Spinal cord (tissue), 10 donors: Measurements from ENCODE around the gene KCTD2. TPM values are rescaled to one million over a fixed set of nuclear protein-coding genes. Genes with fewer than 3 reads are reported as not detected.

Source experiments
- DNase-seq, 6 donors: peaks; one replicate each; pipeline versions ENCODE4 v3.0.0 to v3.0.0-alpha.2; 2013 to 2015; ENCODE audit warnings: low spot score in 6 of 6, low read depth in 4 of 6
- H3K27ac ChIP-seq: one replicate; pipeline ENCODE4 v1.5.1; 2013; ENCODE audit warnings: low read depth, low read length, control low read depth
- H3K27me3 ChIP-seq: one replicate; pipeline ENCODE4 v1.6.1; 2013; ENCODE audit warnings: low read length; ENCODE audit not compliant: control insufficient read depth, insufficient read depth
- H3K36me3 ChIP-seq: one replicate; pipeline ENCODE4 v1.6.1; 2013; ENCODE audit warnings: low read length; ENCODE audit not compliant: control insufficient read depth, insufficient read depth
- H3K4me1 ChIP-seq: one replicate; pipeline ENCODE4 v1.6.1; 2013; ENCODE audit warnings: low read length; ENCODE audit not compliant: control insufficient read depth, insufficient read depth
- H3K4me3 ChIP-seq: one replicate; pipeline ENCODE4 v1.5.1; 2013; ENCODE audit warnings: low read depth, low read length, control low read depth
- H3K9me3 ChIP-seq: one replicate; pipeline ENCODE4 v1.6.1; 2013; ENCODE audit warnings: low read length; ENCODE audit not compliant: control insufficient read depth, insufficient read depth
- WGBS: methylation state at CpG from one replicate; pipeline ENCODE4 v1.1.5; 2013; ENCODE audit warnings: missing lambda C conversion rate; ENCODE audit not compliant: insufficient coverage; 5-methylcytosine and 5-hydroxymethylcytosine counted together
- polyA plus RNA-seq, 2 donors: library from polyadenylated mRNA; unstranded; fragments of 120-200 nt; gene quantifications; one replicate each; pipeline ENCODE4 v1.2.1, GENCODE V29; 2013; ENCODE audit not compliant: insufficient read length in 2 of 2
- total RNA-seq, 2 donors: library from RNA; depleted of rRNA in 1 of 2; stranded (reverse); fragments of 120-200 nt in 1 of 2; fragments of >200 nt in 1 of 2; gene quantifications; one replicate each; pipeline versions ENCODE4 v1.2.3 to v1.2.4, GENCODE V29; 2013 to 2014
- donor health status: healthy.

KCTD2 gene
- total and polyA plus RNA-seq, 4 donors = 31.9 to 72.3 (median 56.2) TPM

- peaks cover 4% of the 10 kb centered on the region for H3K27me3 ChIP-seq
- peaks cover 29% of the 10 kb centered on the region for H3K4me1 ChIP-seq
- H3K4me3 ChIP-seq = no peak overlapping the region
- no peak overlapping the region for H3K27ac ChIP-seq
- no peaks in the 10 kb centered on the region for H3K9me3 ChIP-seq
- 45% methylated on average over 4 of the region's 6 CpGs for WGBS
- no peak for DNase-seq
- no peaks in the 10 kb centered on the region for H3K36me3 ChIP-seq
Observed at GRCh38 chr17:75082683-75083082, 35.7 kb downstream of the KCTD2 start.

- Histone ChIP-seq H3K9me3 (no peaks in the 10 kb centered on the region), H3K27ac (no peak overlapping the region), H3K27me3 (peaks cover 10% of the 10 kb centered on the region), H3K4me3 (no peak overlapping the region), H3K36me3 (no peaks in the 10 kb centered on the region), H3K4me1 (peaks cover 30% of the 10 kb centered on the region)
- DNase-seq = peak in 1 of 6 donors; percentile 69
- WGBS = 58% methylated on average over 12 of the region's 14 CpGs
Observed at GRCh38 chr17:75084039-75084660, 37.1 kb downstream of the KCTD2 start.

GRCh38 chr17:75086496-75087181 is 39.6 kb downstream of the KCTD2 start:
- Histone ChIP-seq H3K36me3 (no peaks in the 10 kb centered on the region), H3K4me3 (no peak overlapping the region), H3K4me1 (peaks cover 32% of the 10 kb centered on the region), H3K27me3 (peaks cover 10% of the 10 kb centered on the region), H3K9me3 (no peaks in the 10 kb centered on the region), H3K27ac (no peak overlapping the region)
- DNase-seq = no peak
- 84% methylated on average over 13 of the region's 15 CpGs for WGBS

GRCh38 chr17:75087182-75087557 is 40.1 kb downstream of the KCTD2 start:
- DNase-seq = no peak
- 39% methylated on average over 3 of the region's 12 CpGs for WGBS
- Histone ChIP-seq H3K9me3 (no peaks in the 10 kb centered on the region), H3K4me3 (peak overlapping the region; percentile 22), H3K36me3 (no peaks in the 10 kb centered on the region), H3K27ac (peak overlapping the region; percentile 63), H3K4me1 (peaks cover 34% of the 10 kb centered on the region), H3K27me3 (peaks cover 10% of the 10 kb centered on the region)

GRCh38 chr17:75087558-75088453 is 40.8 kb downstream of the KCTD2 start, which contains the start of gene SLC16A5:
Gene SLC16A5 (plus strand): TSS chr17:75087954. CDS start chr17:75093637, 5,683 bp downstream.
- Histone ChIP-seq H3K27me3 (peaks cover 10% of the 10 kb centered on the region), H3K4me1 (peaks cover 34% of the 10 kb centered on the region), H3K4me3 (peak within 1 kb of the TSS; percentile 43), H3K9me3 (no peaks in the 10 kb centered on the region), H3K27ac (peak within 1 kb of the TSS; percentile 82), H3K36me3 (no peaks in the 10 kb centered on the region)
- WGBS = 4% methylated on average over 65 of the region's 69 CpGs
- DNase-seq = peak in 2 of 6 donors; percentile 51 to 66

- H3K27me3 ChIP-seq = peaks cover 10% of the 10 kb centered on the region
- peak overlapping the region; percentile 43 for H3K4me3 ChIP-seq
- WGBS = 82% methylated on average over 9 of the region's 11 CpGs
- H3K4me1 ChIP-seq = peaks cover 43% of the 10 kb centered on the region
- peak overlapping the region; percentile 82 for H3K27ac ChIP-seq
- no peaks in the 10 kb centered on the region for H3K36me3 ChIP-seq
- no peak for DNase-seq
- H3K9me3 ChIP-seq = no peaks in the 10 kb centered on the region
Observed at GRCh38 chr17:75088465-75089417, 41.7 kb downstream of the KCTD2 start.

- Histone ChIP-seq H3K9me3 (no peaks in the 10 kb centered on the region), H3K27ac (peak overlapping the region; percentile 61), H3K27me3 (peaks cover 10% of the 10 kb centered on the region), H3K4me3 (no peak overlapping the region), H3K36me3 (no peaks in the 10 kb centered on the region), H3K4me1 (peaks cover 42% of the 10 kb centered on the region)
- 60% methylated on average over 19 of the region's 19 CpGs for WGBS
- no peak for DNase-seq
Observed at GRCh38 chr17:75090871-75091854, 44.1 kb downstream of the KCTD2 start.

GRCh38 chr17:75091855-75092327 is 44.9 kb downstream of the KCTD2 start:
- Histone ChIP-seq H3K9me3 (no peaks in the 10 kb centered on the region), H3K4me3 (no peak overlapping the region), H3K27me3 (peaks cover 9% of the 10 kb centered on the region), H3K36me3 (no peaks in the 10 kb centered on the region), H3K27ac (peak overlapping the region; percentile 33), H3K4me1 (peaks cover 42% of the 10 kb centered on the region)
- DNase-seq = no peak
- 91% methylated on average over 10 of the region's 10 CpGs for WGBS
